Smooth muscle cell (in vitro differentiated cells): ENCODE data around the gene TAS2R41. TPM values are rescaled to one million over a fixed set of nuclear protein-coding genes. Genes with fewer than 3 reads are reported as not detected.
"Not testable (repeated sequence)": the region's sequence is repeated elsewhere in the genome, so short reads cannot be mapped to it uniquely, and the experiment has no call there.

Experiments
- DNase-seq: peaks from one replicate; lab custom pipeline; 2025; ENCODE audit not compliant: unreplicated experiment; lab: John Stamatoyannopoulos, UW
- H2AFZ ChIP-seq: fragments of 200-600 bp; sonication (generic); 2 replicates; pipeline ENCODE4 v1.6.0; 2016; ENCODE audit warnings: antibody characterized with exemption, low read depth, mild to moderate bottlenecking
- H3F3A ChIP-seq: fragments of 200-600 bp; sonication (generic); 2 replicates; pipeline ENCODE4 v1.6.0; 2017; ENCODE audit warnings: antibody characterized with exemption, low read depth
- H3K27ac ChIP-seq: fragments of 200-600 bp; sonication (generic); 2 replicates; pipeline ENCODE4 v1.5.1; 2016; ENCODE audit warnings: low read depth, mild to moderate bottlenecking
- H3K27me3 ChIP-seq: fragments of 200-600 bp; sonication (generic); 2 replicates; pipeline ENCODE4 v1.6.1; 2016; ENCODE audit warnings: low read depth, mild to moderate bottlenecking
- H3K36me3 ChIP-seq: fragments of 200-600 bp; sonication (generic); 2 replicates; pipeline ENCODE4 v1.5.1; 2016; ENCODE audit warnings: low read depth
- H3K4me1 ChIP-seq: fragments of 200-600 bp; sonication (generic); 2 replicates; pipeline ENCODE4 v1.5.1; 2016; ENCODE audit warnings: low read depth
- H3K4me2 ChIP-seq: fragments of 200-600 bp; sonication (generic); 2 replicates; pipeline ENCODE4 v1.6.0; 2016; ENCODE audit warnings: mild to moderate bottlenecking
- H3K4me3 ChIP-seq: fragments of 200-600 bp; sonication (generic); 2 replicates; pipeline ENCODE4 v1.5.1; 2016; ENCODE audit warnings: mild to moderate bottlenecking
- H3K79me2 ChIP-seq: fragments of 200-600 bp; sonication (generic); 2 replicates; pipeline ENCODE4 v1.6.0; 2016; ENCODE audit warnings: low read depth, mild to moderate bottlenecking
- H3K9ac ChIP-seq: fragments of 200-600 bp; sonication (generic); 2 replicates; pipeline ENCODE4 v1.6.0; 2016; ENCODE audit warnings: low read depth
- H3K9me3 ChIP-seq: fragments of 200-600 bp; sonication (generic); replicated peaks from 2 replicates; pipeline ENCODE4 v1.5.1; 2016; ENCODE audit warnings: low read depth
- H4K20me1 ChIP-seq: fragments of 200-600 bp; sonication (generic); 2 replicates; pipeline ENCODE4 v1.6.0; 2016; ENCODE audit warnings: low read depth
- WGBS: methylation state at CpG from one replicate; pipeline ENCODE4 v1.1.7; 2016; ENCODE audit warnings: low lambda C conversion rate; 5-methylcytosine and 5-hydroxymethylcytosine counted together
- polyA plus RNA-seq: library from polyadenylated mRNA; unstranded; fragments of >200 nt; fragmentation: Nextera tagmentation; extraction: Ambion mirVana; gene quantifications from 2 replicates; pipeline ENCODE4 v1.2.1, GENCODE V29; 2016
- total RNA-seq: library from RNA; depleted of rRNA; stranded (reverse); fragments of >200 nt; gene quantifications from 2 replicates; pipeline ENCODE4 v1.2.3, GENCODE V29; 2014
- TF ChIP-seq, protein P1 (sequence below): fragments of 200-600 bp; sonication (generic); IDR thresholded peaks from 2 replicates; pipeline ENCODE4 v1.5.1; 2017; ENCODE audit warnings: borderline replicate concordance, mild to moderate bottlenecking, antibody characterized with exemption; ENCODE audit not compliant: insufficient read depth, poor library complexity, severe bottlenecking

Gene TAS2R41
- total and polyA plus RNA-seq, 2 experiments from 2014 or later: not detected

DNA sequence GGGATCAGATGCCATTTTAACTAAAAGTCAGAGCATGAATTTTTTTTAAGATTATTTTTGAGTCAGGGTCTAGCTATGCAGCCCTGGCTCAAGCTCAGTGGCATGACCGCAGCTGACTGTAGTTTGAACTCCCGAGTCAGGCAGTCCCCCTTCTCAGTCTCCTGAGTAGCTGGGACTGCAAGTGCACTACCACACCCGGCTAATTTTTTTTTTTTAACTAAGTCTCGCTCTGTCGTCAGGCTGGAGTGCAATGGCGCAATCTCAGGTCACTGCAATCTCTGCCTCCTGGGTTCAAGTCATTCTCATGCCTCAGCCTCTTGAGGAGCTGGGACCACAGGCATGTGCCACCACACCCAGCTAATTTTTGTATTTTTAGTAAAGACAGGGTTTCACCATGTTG lies 7.8 kb downstream of the TAS2R41 start:
- no peak overlapping the region for H2AFZ ChIP-seq
- TF ChIP-seq, protein P1, sequence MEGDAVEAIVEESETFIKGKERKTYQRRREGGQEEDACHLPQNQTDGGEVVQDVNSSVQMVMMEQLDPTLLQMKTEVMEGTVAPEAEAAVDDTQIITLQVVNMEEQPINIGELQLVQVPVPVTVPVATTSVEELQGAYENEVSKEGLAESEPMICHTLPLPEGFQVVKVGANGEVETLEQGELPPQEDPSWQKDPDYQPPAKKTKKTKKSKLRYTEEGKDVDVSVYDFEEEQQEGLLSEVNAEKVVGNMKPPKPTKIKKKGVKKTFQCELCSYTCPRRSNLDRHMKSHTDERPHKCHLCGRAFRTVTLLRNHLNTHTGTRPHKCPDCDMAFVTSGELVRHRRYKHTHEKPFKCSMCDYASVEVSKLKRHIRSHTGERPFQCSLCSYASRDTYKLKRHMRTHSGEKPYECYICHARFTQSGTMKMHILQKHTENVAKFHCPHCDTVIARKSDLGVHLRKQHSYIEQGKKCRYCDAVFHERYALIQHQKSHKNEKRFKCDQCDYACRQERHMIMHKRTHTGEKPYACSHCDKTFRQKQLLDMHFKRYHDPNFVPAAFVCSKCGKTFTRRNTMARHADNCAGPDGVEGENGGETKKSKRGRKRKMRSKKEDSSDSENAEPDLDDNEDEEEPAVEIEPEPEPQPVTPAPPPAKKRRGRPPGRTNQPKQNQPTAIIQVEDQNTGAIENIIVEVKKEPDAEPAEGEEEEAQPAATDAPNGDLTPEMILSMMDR: no peak
- no peak overlapping the region for H3K4me2 ChIP-seq
- no peaks in the 10 kb centered on the region for H3K4me1 ChIP-seq
- no peak overlapping the region for H3K27ac ChIP-seq
- H3F3A ChIP-seq: no peaks in the 10 kb centered on the region
- no peaks in the 10 kb centered on the region for H4K20me1 ChIP-seq
- WGBS: 65% methylated on average over 6 of the region's 6 CpGs
- H3K36me3 ChIP-seq: no peaks in the 10 kb centered on the region
- H3K9ac ChIP-seq: no peak overlapping the region
- no peaks in the 10 kb centered on the region for H3K9me3 ChIP-seq
- H3K27me3 ChIP-seq: no peaks in the 10 kb centered on the region
- no peak overlapping the region for H3K4me3 ChIP-seq
- DNase-seq: no peak
- no peaks in the 10 kb centered on the region for H3K79me2 ChIP-seq

DNA sequence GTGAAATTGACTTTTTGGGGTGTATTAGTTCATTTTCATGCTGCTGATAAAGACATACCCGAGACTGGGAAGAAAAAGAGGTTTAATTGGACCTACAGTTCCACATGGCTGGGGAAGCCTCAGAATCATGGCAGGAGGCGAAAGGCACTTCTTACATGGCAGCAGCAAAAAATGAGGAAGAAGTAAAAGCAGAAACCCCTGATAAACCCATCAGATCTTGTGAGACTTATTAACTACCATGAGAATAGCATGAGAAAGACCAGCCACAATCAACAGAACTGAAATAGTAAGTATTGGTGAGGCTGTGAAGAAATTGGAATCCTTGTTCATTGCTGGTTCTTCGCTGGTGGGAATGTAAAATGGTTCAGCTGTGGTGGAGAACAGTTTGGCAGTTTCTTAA lies 8.6 kb downstream of the TAS2R41 start:
- 98% methylated on average over 3 of the region's 3 CpGs for WGBS
- not testable (repeated sequence) for H3K27me3 ChIP-seq

DNA sequence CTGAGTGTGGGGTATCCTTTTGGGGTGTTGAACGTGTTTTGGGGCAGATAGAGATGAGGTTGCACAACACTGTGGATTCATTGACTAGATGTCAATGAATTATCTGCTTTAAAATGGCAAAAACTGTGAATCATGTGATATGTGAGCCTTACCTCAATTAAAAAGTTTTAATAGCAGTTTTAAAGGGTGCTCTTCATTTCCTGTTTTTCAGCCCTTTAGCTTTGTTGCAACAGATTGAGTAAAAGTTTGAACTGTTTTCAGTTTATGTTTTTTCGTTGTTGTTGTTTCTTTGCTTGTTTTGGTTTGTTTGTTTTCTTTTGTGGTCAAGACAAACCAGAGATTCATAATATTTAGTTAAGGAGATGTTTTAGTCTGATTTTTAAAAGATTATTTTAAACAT lies 9.4 kb downstream of the TAS2R41 start:
- Histone ChIP-seq H3K9ac (no peak overlapping the region), H3K9me3 (no peaks in the 10 kb centered on the region), H3K36me3 (no peaks in the 10 kb centered on the region), H3K27me3 (no peaks in the 10 kb centered on the region), H3K79me2 (no peaks in the 10 kb centered on the region), H2AFZ (no peak overlapping the region), H3K4me2 (no peak overlapping the region), H3F3A (no peaks in the 10 kb centered on the region), H3K27ac (no peak overlapping the region), H3K4me3 (no peak overlapping the region), H4K20me1 (no peaks in the 10 kb centered on the region), H3K4me1 (no peaks in the 10 kb centered on the region)
- no peak for DNase-seq
- 88% methylated on average over 2 of the region's 2 CpGs for WGBS
- TF ChIP-seq, protein P1: no peak

More for the DNA sequence above, 8.6 kb downstream of the TAS2R41 start:
- not testable (repeated sequence) for H2AFZ ChIP-seq, H3K4me1 ChIP-seq, H3K9me3 ChIP-seq, H3F3A ChIP-seq, H4K20me1 ChIP-seq, H3K79me2 ChIP-seq, H3K4me2 ChIP-seq, H3K27ac ChIP-seq, H3K4me3 ChIP-seq, H3K36me3 ChIP-seq, DNase-seq, H3K9ac ChIP-seq

DNA sequence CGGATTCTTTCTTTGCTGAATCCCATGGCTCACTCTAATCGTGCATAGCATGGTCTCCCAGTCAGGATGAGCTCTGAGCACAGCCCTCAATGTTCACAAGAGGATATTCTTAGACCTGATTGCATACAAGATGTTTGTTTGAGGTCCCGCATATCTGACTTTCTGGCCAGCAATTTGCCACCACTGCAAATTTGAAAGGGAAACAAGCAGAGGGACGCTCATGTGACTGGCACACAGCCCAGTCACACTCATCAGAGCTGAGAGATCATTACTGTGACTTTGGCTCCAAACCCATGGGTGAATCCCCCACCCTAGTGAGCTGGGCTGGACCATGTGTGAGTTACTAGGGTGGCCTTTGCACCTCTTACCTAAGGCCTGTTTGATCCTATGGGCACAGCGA lies 9.9 kb downstream of the TAS2R41 start:
- Histone ChIP-seq H3K27me3 (no peaks in the 10 kb centered on the region), H3K4me2 (no peak overlapping the region), H3F3A (no peaks in the 10 kb centered on the region), H3K36me3 (no peaks in the 10 kb centered on the region), H3K9ac (no peak overlapping the region), H3K27ac (no peak overlapping the region), H4K20me1 (no peaks in the 10 kb centered on the region), H3K79me2 (no peaks in the 10 kb centered on the region), H2AFZ (no peak overlapping the region), H3K9me3 (no peaks in the 10 kb centered on the region), H3K4me3 (no peak overlapping the region), H3K4me1 (no peaks in the 10 kb centered on the region)
- WGBS: 61% methylated on average over 5 of the region's 5 CpGs
- TF ChIP-seq, protein P1: no peak
- DNase-seq: no peak
